Measurements from ENCODE around the gene TMEM212.

GRCh38 chr3:171811295-171811912, 31.7 kb upstream of the TMEM212 start:
- TF ChIP-seq POLR2A (IDR thresholded peaks at IDR 0.05; ENCODE audit: low read depth, low read length) (no peak), POLR2AphosphoS5 (IDR thresholded peaks at IDR 0.05; ENCODE audit: low read depth, low read length) (no peak)

All from GM12892 (cell line).